ENCODE measurements around the gene NRG2.

- TF ChIP-seq CTCF (IDR thresholded peaks at IDR 0.05) (no peak), POLR2A (IDR thresholded peaks at IDR 0.05) (no peak)
Observed at GRCh38 chr5:139875957-139876356, 167.1 kb downstream of the NRG2 start.
